Activated CD8-positive, alpha-beta memory T cell treated with anti-CD3 and anti-CD28 coated beads, Interleukin-2, amount 50 U/mL, for 1 hour (primary cell): ENCODE data around the gene LHX2.
"Not testable (repeated sequence)": the region's sequence is repeated elsewhere in the genome, so short reads cannot be mapped to it uniquely, and the experiment has no call there.

Source experiments
- DNase-seq: peaks from one replicate; pipeline ENCODE4 v3.0.0-alpha.2; 2020; ENCODE audit errors: extremely low read depth

Gene LHX2, protein sequence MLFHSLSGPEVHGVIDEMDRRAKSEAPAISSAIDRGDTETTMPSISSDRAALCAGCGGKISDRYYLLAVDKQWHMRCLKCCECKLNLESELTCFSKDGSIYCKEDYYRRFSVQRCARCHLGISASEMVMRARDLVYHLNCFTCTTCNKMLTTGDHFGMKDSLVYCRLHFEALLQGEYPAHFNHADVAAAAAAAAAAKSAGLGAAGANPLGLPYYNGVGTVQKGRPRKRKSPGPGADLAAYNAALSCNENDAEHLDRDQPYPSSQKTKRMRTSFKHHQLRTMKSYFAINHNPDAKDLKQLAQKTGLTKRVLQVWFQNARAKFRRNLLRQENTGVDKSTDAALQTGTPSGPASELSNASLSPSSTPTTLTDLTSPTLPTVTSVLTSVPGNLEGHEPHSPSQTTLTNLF

GRCh38 chr9:124011460-124012301 is at the start of gene LHX2:
TSS of gene LHX2 (plus strand) at chr9:124011768. CDS start at chr9:124012349, 581 bp downstream.
- DNase-seq, result no peak

- no peak for DNase-seq
Observed at GRCh38 chr9:123964761-123965160, 46.8 kb upstream of the LHX2 start.

GRCh38 chr9:123965801-123966686 is 45.5 kb upstream of the LHX2 start:
- DNase-seq, result no peak

- DNase-seq, result no peak
Observed at GRCh38 chr9:123967323-123967722, 44.2 kb upstream of the LHX2 start.

GRCh38 chr9:123972618-123973017 is 39.0 kb upstream of the LHX2 start:
- DNase-seq, result no peak

DNA sequence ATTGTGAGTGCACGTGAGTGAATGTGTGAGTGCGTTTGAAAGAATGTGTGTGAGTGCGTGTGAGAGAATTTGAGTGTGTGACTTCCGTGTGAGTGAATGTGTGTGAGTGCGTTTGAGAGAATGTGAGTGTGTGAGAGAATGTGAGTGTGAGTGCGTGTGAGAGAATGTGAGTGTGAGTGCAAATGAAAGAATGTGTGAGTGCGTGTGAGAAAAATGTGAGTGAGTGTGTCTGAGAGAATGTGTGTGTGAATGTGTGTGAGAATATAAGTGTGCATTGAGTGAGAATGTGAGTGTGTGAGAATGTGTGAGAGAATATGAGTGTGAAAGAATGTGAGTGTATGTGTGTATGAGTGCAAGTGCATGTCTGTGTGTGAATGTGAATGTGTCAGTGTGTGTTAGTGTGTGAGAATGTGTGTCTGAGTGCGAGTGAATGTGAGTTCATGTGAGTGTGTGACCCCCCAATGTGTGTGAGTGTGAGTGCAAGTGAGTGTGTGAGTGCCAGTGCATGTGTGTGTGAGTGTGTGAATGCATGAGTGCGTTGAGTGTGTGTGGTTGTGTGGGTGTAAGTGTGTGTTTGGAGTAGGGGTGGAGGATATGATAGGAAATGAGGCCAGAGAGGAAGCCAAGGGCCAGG is 37.9 kb upstream of the LHX2 start:
- DNase-seq, result no peak

GRCh38 chr9:123974471-123974870 is 37.1 kb upstream of the LHX2 start:
- DNase-seq, result no peak

DNA sequence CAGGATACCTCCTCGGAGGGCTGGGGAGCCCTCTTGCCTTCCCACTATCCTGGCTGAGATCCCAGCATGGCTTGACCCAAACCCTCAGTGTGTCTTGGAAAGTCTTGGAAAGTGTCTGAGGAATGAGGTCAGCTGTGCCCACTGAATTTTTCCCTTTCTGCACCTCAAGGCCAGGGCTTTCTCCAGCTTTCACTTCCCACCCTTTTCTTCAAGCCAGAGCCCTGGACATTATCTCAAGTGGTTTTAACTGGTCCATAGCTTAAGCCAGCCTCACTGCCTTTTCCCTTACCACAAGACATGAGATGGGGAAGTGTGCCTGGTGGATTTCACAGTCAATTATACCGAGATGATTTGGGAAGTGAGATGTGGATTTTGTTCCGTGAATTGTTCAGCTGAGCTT is 35.7 kb upstream of the LHX2 start:
- DNase-seq, result no peak

DNA sequence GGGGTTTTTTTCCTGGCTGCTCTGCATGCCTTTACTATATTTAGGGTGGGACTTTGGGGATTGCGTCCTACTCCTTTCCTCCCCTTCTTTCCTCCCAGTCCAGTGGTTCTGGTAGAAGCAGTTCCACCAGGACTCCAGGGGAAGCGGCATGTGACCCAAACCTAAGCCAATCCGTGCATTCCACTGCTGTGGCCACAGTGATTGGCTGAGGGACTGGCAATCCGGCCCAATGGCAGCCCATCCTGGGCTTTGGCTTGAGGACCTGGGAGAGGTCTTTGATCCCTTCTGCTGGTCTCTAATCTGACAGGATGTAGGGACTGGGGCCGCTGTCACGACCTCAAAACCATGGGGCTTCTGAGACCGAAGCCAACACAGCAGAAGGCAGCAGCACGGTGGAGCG is 35.0 kb upstream of the LHX2 start:
- not testable (repeated sequence) for DNase-seq

DNA sequence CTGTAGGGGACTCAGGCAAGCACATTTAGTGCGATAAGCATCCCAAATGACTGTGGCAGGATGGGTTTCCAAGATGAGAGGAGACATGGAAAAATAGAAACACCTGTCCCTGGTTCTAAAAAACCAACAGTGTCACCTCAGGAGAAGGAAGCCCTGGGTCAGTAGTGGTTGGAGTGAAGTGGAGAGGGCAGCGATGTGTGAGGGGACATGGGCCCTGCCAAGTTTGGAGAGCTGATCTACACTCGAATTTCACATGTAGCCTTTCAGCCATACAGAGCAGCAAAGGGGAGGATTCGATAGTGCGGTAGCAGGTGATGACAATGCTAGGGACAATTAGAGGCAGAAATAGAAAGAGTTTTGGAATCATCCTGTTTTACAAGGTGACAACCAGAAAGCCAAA is 32.6 kb upstream of the LHX2 start:
- DNase-seq, result no peak

DNA sequence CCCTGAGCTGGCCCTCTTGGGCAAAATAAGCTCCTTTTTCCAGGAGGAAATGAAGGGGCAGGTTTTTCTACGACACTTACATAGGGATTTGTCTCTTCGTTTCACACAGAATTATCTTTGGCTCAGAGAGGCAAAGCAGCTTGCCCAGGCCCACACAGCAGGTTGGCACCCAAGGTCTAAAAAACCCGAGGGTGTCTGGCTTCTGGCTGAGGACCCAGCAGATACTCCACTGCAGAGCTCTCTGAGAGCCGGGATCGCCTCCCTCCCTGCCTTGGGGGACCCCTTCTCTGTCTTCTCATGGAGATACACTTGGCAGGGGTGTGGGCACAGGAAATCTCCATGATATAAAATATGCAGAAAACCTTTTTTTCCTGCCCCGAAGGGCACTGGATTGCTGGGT is 29.0 kb upstream of the LHX2 start:
- DNase-seq, result no peak

DNA sequence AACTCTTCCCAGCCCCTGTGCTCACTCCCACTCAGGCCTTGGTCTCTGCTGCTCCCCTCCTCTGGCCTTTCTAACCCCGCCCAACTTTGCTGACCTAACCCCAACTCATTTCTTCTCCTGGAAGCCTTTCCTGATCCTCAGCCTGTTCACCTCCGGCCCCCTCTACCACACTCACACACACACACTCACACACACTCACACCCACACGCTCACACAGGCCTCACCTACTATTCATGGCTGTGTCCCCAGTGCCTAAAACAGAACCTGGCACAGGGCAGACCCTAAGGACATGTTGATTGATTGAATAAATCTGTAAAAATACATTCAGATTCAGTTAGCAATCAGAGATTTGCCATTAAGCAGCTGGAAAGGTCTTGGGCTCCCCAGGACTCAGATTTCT is 28.5 kb upstream of the LHX2 start:
- no peak for DNase-seq

DNA sequence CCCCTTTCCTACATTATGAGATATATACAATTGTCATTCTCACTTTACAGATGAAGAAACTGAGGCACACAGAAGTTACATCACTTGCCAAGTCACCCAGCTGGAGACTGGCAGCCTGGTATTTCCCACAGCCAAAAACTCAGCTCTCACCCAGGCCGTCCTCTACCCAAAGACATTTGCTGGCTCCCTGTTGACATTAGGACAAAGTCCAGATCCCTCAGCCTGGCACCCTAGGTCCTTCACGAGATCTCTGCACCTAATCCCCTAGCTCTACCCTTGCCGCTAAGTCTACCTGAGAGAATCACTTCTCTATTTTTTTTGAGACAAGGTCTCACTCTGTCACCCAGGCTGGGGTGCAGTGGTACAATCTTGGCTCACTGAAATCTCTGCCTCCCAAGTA is 26.8 kb upstream of the LHX2 start:
- no peak for DNase-seq

- DNase-seq, result no peak
Observed at GRCh38 chr9:123985869-123986268, 25.7 kb upstream of the LHX2 start.

- DNase-seq, result no peak
Observed at GRCh38 chr9:123990427-123990826, 21.1 kb upstream of the LHX2 start.

DNA sequence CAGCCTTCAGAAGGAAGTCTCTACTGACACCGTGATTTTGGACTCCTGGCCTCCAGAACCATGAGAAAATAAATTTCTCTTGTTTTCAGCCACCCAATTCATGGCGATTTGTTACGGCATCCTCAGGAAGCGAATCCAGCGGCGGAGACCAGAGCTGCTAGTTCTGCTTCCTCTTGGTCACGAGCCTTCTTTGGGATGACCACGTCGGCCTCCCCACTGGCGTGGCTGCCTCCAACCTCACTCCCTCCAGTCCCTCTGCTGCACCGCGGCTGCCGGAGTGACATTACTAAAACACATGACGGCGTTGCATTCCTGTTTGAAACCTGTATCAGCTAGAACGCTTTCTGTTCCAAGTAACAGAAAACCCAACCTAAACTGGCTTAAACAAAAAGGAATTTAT is 18.9 kb upstream of the LHX2 start:
- DNase-seq, result not testable (repeated sequence)

DNA sequence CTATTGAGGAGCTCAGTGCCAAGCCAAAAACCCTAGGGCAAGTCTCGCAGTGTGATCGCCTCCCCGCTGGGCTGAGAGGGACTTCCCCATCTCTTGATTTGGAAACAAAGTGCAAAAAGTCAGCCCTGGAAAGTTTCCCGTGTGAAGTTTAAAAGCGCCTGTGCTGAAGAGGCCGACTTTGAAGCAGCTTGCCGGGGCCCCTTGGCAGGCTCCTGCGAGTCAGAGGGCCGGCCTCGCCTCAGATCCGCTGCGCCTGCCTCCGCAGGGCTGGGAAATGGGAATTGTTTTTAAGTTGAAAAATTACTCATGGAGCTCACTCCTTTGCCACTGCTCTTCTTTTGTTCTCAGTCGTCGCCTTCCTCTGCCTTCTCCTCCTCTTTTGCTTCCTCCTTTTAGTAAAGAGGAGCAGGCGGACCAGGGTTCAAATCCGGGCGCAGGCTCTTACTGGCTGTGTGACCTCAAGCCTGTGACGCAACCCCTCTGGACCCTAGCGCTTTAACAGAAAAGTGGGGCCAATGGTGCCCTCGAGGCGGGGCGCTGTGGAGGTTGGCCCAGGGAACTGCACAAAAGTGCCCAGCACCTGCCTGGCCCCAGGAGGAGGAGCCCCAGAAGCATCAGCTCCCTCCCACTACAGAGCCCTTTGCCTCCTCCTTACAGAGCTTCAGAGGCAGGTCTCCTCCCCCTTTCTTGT is 14.7 kb upstream of the LHX2 start:
- DNase-seq, result no peak

DNA sequence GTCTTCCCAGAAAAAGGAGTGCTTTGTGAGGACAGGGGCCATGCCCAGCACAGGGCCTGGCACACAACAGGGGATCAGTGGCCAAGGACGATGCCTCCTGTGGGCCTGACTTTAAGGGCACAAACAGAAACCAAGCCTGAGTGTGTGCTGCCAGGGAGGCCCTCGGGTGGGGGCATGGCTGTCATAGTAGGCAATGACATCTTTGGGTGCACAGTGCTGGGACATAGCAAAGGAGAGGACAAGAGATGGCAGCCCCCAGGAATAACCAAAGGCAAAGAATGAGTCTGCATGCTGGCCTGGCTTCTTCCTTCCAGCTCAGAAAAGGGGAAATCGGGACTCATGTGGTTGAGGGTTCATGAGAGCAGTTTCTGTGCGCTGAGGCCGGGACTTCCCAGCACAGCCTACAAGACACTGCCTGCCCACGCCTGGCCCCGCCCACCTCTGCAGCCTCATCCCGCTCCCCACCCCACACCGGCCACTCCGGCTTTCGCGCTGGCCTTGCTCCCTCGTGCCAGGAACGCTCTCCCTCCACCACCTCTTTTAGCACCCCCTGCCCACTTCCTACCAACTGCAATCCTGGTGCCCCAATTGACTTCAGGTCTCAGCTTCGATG is 13.8 kb upstream of the LHX2 start:
- DNase-seq, result no peak

GRCh38 chr9:123998278-123998925 is 13.2 kb upstream of the LHX2 start:
- no peak for DNase-seq
